ENCODE results near the gene TRMT44. TPM values are rescaled to one million over a fixed set of nuclear protein-coding genes. Genes with fewer than 3 reads are reported as not detected.

The TRMT44 gene
- total and polyA plus RNA-seq, 2 of the 13 experiments (the other 11 are each of a cell fraction or from before 2014, with no cell fraction given): 5.8 to 8.6 TPM

DNA sequence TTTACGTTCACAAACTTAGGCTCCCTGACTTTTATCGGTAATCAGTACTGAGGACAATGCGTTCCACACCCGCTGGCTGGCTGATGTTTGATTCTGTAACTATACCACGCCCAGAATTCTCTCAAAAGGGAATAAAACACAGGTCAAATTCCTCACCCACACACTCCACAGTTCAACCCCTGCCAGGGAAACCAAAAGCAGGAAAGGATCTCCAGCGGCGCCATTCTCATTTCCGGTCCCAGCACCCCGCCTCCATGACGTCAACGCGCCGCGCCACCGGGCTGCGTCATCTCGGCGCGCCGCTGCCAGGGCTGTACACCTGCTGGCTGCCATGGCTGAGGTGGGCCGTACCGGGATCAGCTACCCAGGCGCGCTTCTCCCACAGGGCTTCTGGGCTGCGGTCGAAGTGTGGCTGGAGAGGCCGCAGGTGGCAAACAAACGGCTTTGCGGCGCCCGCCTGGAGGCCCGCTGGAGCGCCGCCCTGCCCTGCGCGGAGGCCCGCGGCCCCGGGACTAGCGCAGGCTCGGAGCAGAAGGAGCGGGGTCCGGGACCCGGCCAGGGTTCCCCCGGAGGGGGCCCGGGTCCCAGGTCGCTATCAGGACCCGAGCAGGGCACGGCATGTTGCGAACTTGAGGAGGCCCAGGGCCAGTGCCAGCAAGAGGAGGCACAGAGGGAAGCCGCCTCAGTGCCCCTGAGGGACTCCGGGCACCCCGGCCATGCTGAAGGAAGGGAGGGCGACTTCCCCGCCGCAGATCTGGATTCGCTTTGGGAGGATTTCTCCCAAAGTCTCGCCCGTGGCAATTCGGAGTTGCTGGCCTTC, at the start of gene TRMT44, which contains the start of gene ACOX3 (continued):
- TF ChIP-seq, protein P1, sequence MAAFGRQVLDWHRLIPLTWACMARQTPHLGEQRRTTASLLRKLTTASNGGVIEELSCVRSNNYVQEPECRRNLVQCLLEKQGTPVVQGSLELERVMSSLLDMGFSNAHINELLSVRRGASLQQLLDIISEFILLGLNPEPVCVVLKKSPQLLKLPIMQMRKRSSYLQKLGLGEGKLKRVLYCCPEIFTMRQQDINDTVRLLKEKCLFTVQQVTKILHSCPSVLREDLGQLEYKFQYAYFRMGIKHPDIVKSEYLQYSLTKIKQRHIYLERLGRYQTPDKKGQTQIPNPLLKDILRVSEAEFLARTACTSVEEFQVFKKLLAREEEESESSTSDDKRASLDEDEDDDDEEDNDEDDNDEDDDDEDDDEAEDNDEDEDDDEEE (CRISPR knock-in tag; IDR thresholded peaks at IDR 0.05): no peak
- TF ChIP-seq ZNF274 (CRISPR knock-in tag; IDR thresholded peaks at IDR 0.05): peak; percentile 48; the same call in 1 of the 2 replicates
- TF ChIP-seq ELF3 (CRISPR knock-in tag; IDR thresholded peaks at IDR 0.05): peak; percentile 82
- no peak for TF ChIP-seq RFXAP (CRISPR knock-in tag; IDR thresholded peaks at IDR 0.05; ENCODE audit: borderline replicate concordance)
- TF ChIP-seq PRMT3 (CRISPR knock-in tag; IDR thresholded peaks at IDR 0.05; ENCODE audit: borderline replicate concordance, low read depth): no peak
- TF ChIP-seq, protein P2, sequence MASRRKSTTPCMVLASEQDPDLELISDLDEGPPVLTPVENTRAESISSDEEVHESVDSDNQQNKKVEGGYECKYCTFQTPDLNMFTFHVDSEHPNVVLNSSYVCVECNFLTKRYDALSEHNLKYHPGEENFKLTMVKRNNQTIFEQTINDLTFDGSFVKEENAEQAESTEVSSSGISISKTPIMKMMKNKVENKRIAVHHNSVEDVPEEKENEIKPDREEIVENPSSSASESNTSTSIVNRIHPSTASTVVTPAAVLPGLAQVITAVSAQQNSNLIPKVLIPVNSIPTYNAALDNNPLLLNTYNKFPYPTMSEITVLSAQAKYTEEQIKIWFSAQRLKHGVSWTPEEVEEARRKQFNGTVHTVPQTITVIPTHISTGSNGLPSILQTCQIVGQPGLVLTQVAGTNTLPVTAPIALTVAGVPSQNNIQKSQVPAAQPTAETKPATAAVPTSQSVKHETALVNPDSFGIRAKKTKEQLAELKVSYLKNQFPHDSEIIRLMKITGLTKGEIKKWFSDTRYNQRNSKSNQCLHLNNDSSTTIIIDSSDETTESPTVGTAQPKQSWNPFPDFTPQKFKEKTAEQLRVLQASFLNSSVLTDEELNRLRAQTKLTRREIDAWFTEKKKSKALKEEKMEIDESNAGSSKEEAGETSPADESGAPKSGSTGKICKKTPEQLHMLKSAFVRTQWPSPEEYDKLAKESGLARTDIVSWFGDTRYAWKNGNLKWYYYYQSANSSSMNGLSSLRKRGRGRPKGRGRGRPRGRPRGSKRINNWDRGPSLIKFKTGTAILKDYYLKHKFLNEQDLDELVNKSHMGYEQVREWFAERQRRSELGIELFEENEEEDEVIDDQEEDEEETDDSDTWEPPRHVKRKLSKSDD (CRISPR knock-in tag; IDR thresholded peaks at IDR 0.05; ENCODE audit: low read depth): peak; percentile 69; the same call in 1 of the 2 replicates
- TF ChIP-seq, protein P3, sequence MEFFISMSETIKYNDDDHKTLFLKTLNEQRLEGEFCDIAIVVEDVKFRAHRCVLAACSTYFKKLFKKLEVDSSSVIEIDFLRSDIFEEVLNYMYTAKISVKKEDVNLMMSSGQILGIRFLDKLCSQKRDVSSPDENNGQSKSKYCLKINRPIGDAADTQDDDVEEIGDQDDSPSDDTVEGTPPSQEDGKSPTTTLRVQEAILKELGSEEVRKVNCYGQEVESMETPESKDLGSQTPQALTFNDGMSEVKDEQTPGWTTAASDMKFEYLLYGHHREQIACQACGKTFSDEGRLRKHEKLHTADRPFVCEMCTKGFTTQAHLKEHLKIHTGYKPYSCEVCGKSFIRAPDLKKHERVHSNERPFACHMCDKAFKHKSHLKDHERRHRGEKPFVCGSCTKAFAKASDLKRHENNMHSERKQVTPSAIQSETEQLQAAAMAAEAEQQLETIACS (CRISPR knock-in tag; IDR thresholded peaks at IDR 0.05): no peak
- no peak for TF ChIP-seq KLF9 (CRISPR knock-in tag; IDR thresholded peaks at IDR 0.05; ENCODE audit: low read depth)
- no peak for TF ChIP-seq SP140L (CRISPR knock-in tag; IDR thresholded peaks at IDR 0.05; ENCODE audit: borderline replicate concordance)
- 0 out of 4 replicates have a peak, but pooled peaks of 1 of the 2 experiments have one; percentile 22 for TF ChIP-seq EP300 (IDR thresholded peaks at IDR 0.05; ENCODE audit: low read depth in 2 of 2, low read length in 2 of 2)
- TF ChIP-seq EP300 (CRISPR knock-in tag; IDR thresholded peaks at IDR 0.05; ENCODE audit: borderline replicate concordance): no peak
- peak; percentile 95; the same call in 1 of the 2 replicates for TF ChIP-seq KMT2A (CRISPR knock-in tag; IDR thresholded peaks at IDR 0.05)
- TF ChIP-seq PCBP1 (IDR thresholded peaks at IDR 0.05; ENCODE audit: borderline replicate concordance, low read depth, low read length): peak; percentile 55; the same call in 1 of the 2 replicates
- no peak for TF ChIP-seq ZFP36 (IDR thresholded peaks at IDR 0.05; ENCODE audit: borderline replicate concordance, low read depth, low read length, partially characterized antibody)
- TF ChIP-seq MED1 (CRISPR knock-in tag; IDR thresholded peaks at IDR 0.05): peak; percentile 70; the same call in 1 of the 2 replicates
- TF ChIP-seq ZNF10 (CRISPR knock-in tag; IDR thresholded peaks at IDR 0.05; ENCODE audit: borderline replicate concordance, low read depth): no peak
- TF ChIP-seq ZNF660 (CRISPR knock-in tag; IDR thresholded peaks at IDR 0.05; ENCODE audit: borderline replicate concordance, low read depth): no peak
- no peak for TF ChIP-seq NONO (IDR thresholded peaks at IDR 0.05)
- TF ChIP-seq NONO (CRISPR knock-in tag; conservative IDR thresholded peaks at IDR 0.05): peak; percentile 82
- peak; percentile 77; the same call in 1 of the 2 replicates for TF ChIP-seq SP5 (CRISPR knock-in tag; IDR thresholded peaks at IDR 0.05; ENCODE audit: borderline replicate concordance, low read depth)
- TF ChIP-seq BORCS8-MEF2B (CRISPR knock-in tag; IDR thresholded peaks at IDR 0.05): no peak
